GM21528 (cell line): ENCODE data around the gene C20orf96.

Experiments used
- ATAC-seq: cut with Tn5 transposase; IDR thresholded peaks from one replicate; pipeline ENCODE4 v1.9.1; 2021; ENCODE audit warnings: mild to moderate bottlenecking, moderate library complexity; ENCODE audit not compliant: unreplicated experiment, low FRiP score

C20orf96 gene

GRCh38 chr20:312866-313265, 22.3 kb upstream of the C20orf96 start:
- no peak for ATAC-seq

GRCh38 chr20:312067-312466, 21.5 kb upstream of the C20orf96 start:
- ATAC-seq = no peak

DNA sequence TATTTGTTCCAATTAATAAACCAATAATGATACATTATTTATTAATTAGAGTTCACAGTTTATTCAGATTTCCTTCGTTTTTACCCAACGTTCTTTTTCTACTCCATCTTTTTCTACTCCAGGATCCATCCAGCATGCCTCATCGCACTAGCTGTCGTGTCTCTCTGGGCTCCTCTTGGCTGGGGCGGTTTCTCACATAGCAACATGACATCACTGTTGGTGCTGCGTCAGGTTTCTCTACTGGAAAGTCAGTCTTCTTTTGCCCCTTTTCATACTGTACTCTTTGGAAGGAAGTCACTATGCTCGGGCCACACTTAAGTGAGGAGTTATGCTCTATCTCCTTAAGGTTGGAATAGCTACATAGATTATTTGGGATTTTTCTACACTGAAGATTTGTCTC, 21.1 kb upstream of the C20orf96 start:
- no peak for ATAC-seq

GRCh38 chr20:310645-311044, 20.1 kb upstream of the C20orf96 start:
- ATAC-seq = no peak

DNA sequence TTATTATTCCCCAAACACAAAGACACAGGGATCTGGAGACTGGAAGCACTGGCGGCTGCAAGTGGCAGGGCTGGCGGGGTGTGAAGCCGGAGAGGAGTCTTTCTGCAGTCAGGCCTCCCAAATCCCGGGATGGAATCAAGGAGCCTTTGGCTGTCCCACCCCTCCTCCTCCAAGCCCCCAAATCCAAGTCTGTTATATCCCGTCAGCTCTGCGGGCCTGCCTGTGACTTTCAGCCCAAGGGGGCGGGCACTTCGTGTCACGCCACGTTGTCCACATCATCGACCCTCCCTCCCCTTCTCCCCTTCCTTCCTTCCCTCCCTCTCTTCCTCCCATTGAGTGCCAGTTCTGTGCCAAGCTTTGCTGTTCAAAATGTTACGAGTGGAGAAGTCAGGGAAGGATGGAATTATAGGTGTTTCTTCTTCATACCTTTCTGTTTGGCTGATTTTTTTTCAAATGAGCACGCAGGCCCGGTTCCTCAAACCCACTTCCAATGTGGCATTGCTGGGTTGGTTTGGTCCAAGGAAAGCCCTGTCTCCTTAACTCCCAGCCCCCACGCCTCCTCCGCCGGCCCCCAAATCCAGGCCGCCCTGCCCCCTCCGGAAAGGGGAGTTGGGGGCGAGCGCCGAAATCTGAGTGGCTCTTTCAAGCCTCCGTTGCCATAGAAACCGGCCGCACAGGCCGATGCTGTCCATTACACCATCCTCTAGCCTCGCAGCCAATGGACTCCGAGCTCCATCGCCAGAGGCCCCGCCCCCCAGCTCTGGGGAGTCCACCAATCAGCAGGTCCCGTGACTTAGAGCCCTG, 19.5 kb upstream of the C20orf96 start:
- peak; percentile 98 for ATAC-seq

DNA sequence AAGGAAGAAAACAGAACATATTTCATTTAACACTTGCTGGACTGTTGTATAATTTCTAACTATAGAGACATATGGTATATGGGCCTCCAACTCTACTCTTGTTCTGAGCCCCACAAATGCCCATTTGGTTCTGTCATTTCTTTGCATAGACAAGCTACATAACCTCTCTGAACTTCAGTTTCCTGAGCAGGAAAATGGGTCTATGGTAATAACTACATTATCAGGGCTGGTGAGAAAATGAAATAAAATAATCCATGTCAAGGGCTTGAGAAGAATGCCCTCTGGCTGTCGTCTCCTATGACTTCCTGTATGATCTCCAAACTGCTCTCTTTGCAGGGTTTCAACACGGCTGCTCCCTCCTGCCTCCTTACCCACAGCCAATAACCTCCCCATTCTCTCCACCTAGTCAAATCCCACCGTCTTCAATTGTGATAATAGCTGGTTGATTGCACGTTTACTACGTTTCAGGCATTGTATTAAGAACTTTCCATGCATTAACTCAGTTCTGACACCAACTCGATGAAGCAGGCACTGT, 18.8 kb upstream of the C20orf96 start:
- no peak for ATAC-seq

GRCh38 chr20:308427-309038, 18.0 kb upstream of the C20orf96 start:
- no peak for ATAC-seq

- no peak for ATAC-seq
Observed at GRCh38 chr20:305745-306144, 15.2 kb upstream of the C20orf96 start.

DNA sequence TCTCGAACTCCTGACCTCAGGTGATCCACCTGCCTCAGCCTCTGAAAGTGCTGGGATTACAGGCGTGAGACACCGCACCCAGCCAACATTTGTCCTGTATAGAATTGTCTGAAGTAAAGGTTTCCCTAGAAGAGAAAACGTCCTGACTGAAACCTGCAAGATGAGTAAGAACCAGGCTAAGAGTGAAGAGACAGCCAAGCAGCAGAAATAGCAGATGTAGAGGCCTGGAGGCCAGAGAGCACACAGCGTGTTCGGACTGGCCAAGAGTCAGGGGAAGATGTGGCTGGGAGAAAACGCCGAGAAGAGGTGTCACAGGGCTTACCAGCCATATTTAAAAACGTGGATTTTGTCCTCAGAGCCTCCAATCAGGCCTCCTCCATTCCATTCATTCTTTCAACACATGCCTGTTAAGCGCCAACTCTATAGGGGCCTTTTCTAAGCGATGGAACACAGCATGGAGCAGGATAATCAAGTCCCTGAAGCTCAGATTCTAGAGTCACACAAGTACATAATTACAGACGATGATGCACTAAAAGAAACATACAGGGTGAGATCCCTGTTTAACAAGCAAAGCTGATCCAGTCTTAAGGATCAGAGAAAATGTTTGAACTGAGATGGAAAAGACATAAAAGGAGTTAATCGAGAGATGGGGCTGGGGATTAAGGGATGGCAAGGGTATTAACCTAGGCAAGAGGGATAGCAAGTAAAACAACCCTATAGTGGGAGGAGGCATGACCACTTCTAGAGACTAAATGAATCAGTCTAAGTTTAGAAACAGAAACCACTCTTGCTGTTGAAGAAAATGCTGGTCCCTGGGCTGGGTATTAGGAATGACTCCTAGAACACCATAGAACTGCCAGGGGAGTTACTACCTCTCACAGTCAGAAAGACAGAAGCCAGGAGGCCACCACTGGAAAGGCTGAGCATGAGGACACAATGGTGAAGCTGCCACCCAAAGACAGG, 11.6 kb upstream of the C20orf96 start:
- ATAC-seq = no peak

- no peak for ATAC-seq
Observed at GRCh38 chr20:300345-300990, 9.9 kb upstream of the C20orf96 start.

DNA sequence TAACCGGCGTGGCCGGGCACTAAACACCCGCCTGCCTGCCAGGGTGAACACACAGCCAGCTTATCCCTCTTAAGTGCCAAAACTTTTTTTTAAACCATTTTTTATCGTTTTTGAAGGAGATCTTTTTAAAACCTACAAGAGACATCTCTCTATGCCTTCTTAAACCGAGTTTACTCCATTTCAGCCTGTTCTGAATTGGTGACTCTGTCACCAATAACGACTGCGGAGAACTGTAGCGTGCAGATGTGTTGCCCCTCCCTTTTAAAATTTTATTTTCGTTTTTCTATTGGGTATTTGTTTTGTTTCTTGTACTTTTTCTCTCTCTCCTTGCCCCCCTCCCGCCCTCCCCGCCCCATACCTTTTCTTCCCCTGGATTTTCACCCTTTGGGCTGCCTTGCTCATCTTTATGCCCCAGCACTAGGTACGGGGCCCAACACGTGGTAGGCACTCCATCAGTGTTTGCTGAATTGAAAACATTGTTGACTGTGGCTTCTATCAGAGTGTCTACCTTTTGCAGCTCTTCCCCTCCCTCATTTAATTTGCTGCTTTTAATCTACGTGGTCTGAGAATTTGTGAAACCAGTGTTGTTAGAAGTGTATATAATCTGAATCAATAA, 8.3 kb upstream of the C20orf96 start:
- ATAC-seq = no peak

DNA sequence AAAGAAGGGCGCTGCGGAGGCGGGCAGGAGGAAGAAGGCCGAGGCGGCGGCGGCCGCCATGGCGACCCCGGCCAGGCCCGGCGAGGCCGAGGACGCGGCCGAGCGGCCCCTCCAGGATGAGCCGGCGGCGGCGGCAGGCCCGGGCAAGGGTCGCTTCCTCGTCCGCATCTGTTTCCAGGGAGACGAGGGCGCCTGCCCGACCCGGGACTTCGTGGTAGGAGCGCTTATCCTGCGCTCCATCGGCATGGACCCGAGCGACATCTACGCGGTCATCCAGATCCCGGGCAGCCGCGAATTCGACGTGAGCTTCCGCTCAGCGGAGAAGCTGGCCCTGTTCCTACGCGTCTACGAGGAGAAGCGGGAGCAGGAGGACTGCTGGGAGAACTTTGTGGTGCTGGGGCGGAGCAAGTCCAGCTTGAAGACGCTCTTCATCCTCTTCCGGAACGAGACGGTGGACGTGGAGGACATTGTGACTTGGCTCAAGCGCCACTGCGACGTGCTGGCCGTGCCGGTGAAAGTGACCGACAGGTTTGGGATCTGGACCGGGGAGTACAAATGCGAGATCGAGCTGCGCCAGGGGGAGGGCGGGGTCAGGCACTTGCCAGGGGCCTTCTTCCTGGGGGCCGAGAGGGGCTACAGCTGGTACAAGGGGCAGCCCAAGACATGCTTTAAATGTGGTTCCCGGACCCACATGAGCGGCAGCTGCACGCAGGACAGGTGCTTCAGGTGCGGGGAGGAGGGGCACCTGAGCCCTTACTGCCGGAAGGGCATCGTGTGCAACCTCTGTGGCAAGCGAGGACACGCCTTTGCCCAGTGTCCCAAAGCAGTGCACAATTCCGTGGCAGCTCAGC, 7.6 kb upstream of the C20orf96 start:
- peak; percentile 28 for ATAC-seq

GRCh38 chr20:297098-297924, 6.8 kb upstream of the C20orf96 start, which contains the start of gene ZCCHC3:
TSS of gene ZCCHC3 (plus strand) at chr20:297570. CDS start at chr20:297587, 17 bp downstream.
- ATAC-seq = peak; percentile 78

DNA sequence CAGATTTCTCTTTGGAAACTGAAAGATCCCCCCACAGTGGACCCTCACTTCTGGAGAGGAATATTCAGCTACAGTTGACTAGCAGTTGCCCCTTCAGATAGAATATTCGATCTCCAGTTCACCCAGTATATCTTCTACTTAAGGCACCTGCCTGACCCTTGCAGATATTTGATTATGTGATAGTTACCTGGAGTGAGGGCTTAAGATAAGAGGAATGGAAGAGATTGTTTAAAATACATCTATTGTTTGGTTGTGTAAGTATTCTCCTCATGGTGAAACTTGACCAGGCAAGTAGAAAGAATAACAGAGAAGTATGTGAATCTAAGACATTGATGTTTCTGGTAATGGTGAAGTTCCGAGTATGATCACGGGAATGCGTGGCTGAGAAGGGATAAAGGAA, 5.3 kb upstream of the C20orf96 start:
- no peak for ATAC-seq

- no peak for ATAC-seq
Observed at GRCh38 chr20:294602-295001, 4.1 kb upstream of the C20orf96 start.

DNA sequence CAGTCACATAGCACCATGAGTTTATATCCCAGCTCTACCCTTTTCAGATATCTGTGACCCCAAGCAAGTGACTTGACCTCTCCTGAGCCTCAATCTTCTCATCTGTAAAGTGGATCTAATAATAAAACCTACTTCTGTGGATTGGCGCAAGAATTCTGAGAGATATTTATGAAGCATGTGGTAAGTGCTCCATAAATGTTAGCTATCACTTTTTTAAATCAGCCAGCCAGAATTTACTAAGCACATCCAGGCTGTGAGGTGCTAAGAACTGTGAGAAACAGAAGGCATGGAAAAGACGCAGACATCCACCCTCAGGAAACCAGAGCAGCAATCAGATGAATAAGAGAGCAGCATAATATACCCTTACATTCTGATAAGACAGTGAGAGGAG, 862 bp downstream of the C20orf96 start:
- ATAC-seq = no peak

DNA sequence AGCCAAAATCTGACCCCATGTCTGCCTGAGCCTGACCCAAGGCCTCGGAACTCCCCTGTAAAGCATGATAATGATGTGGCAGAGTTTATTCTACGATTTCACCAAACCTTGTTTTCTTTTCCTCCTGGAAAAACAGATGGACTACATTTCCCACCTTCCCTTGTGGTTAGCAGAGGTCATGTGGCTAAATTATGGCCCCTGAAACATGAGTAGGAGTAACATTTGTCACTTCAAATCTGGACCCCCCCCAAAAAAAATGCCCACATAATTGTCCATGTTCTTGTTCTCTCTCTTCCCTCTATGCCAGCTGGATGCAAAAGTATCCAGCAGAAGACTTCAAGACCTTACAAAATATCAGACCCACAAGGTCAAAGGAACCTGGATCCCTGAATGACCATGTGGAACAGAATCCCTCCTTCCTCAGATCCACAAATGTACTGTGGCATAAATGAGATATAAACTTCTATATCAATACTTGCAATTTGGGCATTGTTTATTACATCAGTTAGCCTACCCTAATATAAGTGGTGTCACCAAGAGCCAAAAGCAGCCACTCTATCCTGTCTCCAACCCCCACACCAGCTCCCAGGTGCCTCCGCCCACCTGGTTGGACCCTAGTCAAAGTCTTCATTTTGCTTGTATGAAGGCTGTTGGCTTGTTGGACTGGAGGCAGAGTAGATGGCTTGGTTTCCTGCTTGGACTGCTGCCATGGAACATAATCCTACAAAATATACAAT, 1.4 kb downstream of the C20orf96 start:
- ATAC-seq = no peak
